Left forelimb (tissue), 1 donor: ENCODE results near the gene NHEJ1.

Source experiments
- DNase-seq: peaks from one replicate; pipeline ENCODE4 v3.0.0-alpha.2; 2018; ENCODE audit warnings: low spot score

NHEJ1 gene

DNA sequence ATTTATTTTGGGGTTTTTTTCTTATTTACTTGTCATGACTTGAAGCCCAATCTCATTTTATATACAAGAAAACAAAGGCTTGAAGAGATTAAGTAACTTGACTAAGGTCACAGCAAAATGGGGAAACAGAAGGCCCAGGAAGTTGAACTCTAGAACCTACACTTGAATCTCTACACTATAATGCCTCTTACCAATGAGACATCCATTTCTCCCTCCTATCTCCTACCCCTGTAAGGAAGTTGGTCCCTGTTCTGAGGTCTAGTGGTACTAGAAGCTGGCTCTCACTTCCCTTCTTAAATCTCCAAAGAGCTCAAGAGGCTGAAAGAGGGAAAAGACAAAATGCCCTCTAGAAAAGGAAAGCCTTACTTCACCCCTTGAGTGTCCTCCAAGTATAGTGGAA, 74.4 kb downstream of the NHEJ1 start:
- DNase-seq: no peak

DNA sequence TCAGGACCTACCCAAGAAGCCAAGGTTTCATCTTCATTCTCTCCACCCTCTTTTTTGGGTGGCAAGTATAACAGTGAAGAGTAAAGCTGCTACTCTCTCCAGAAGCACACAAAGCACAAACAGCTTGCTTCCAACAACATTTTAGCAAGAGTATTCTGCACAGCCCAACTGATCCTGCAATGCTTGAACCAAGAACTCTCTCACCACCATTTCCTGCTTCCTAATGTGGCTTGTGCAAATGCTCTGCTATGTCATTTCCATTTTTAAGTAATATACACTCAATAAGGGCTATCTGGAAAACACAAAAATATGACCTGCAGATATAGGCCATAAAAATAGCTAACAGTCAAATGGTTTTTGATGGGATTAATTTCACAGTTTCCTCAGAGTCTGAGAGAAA, 75.8 kb downstream of the NHEJ1 start:
- no peak for DNase-seq

DNA sequence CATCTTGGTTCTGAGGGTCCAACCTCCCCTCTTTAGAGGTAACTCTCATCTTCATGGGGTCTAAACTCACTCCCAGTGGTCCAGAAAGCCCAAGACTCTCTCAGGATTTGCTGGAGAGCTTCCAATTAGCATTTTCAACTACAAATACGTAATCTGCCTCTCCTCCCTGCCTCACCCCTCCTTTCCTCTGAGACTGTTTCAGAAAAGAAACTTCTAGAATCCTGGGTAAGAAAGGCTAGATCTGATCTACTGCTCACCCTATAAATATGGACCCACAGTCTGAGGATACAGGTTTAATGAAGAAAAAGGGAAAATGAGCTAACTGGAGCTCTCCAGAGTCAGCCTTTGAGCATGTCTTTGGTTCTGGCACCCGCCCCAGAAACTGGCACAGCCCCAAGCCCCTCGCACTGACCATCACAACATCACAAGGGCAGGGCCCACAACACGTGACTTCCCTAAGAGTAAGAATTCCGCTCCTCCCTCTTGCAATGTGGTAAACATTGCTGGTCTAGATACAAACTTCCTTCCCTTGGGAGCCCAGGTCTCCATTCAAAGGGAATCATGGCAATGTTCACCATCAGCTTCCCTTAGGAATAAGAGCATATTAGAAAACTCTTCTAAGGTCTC, 78.2 kb downstream of the NHEJ1 start:
- no peak for DNase-seq

DNA sequence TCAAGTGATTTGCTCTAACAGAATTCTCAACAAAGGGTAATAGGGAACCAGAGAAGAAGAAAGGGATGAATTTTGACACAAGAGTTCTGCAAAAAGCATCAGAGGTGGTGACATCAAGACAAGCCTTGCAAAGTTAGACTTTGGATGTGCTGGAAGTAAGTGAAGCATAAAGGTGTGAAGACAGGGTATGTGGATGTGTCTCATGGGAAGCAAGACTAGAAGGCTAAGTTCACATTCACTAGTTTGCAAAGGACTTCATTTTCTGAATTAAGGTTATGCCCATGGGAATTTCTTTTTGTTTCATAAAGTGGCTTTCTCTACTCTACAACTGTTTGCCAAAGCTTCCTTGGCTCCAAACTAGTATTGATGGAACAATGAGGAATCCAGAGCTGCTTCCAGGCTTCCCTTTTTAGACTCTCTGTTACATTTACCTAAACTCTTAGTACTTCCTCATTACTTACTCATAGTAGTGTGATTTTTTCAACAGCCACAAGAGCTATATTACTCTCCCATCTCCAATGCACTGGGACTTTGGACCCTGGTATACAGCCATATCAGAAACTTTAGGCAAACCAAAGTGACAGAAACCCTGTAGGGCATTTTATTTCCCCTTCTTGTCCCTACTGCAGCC, 78.8 kb downstream of the NHEJ1 start:
- DNase-seq: no peak

DNA sequence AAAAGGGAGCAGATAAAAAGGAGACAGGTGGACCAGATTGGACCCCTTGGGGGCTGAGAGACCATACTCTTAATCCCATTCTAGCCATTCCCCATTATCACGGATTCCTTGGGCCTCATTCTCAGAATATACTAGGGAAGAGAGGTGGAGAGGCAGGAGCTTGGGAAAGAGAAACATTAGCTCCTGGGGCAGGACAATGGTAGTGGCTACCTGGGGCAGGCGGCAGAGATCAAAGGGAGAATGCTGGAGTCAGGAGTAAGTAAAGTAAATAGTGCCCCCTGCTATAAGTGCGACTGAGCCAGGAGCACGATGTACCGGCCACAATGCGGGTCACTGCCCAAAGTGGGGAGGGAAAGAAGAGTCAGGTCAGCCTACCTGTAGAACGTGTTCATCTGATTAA, 79.5 kb downstream of the NHEJ1 start:
- DNase-seq: no peak

DNA sequence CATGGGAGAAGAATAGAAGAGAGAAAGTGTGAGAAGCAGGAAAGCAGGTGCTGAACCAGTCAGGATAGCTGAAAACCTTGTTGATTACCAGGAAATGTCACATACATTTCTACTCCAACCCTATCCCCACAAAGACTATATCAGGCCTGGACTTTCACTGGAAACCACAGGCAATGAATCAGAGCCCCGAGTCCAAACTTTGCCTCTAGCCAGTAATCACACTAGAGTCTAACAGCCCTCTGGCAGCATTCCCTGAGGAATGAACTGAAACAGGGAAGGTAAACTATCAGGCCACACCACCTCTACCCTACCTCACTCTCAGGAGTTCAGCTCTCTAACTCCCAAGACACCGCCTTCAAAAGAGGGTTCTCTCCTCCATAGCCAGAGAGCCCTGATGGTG, 81.2 kb downstream of the NHEJ1 start:
- no peak for DNase-seq

DNA sequence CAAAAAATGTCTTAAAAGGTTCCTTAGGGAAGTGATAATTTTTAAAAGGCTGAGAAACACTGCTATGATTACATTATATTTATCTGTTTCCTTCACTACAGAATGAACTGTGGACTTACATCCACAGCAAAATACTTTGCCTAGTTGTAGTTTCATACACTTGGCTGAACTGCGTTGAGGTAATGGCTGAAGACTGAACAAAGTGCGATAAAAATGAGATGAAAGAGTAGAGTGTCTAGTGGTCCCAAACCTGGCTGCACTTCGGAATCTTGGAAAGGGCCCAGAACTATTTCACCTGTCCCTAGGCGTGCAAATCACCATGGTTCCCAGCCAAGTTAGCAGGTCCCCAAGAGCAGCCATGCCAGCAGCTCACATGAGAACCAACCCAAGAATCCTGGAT, 81.7 kb downstream of the NHEJ1 start:
- no peak for DNase-seq

DNA sequence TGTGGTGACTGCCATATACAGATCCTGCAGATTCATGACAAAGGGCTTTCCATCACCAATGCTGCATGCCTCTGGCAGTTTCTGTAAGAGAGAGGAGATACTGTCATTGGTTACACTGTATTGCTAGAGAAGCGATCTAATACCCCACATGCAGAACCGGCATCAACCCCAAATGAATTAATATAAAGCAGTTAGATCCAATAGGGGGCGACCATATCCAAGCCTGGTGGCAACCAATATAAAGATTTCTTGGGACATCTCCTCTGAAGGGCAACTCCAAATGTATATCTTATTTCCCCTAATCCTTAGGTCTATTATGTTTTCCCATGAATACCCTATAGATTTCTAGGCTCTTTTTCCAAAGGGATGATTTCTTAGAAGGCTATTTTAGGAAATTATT, 82.5 kb downstream of the NHEJ1 start:
- DNase-seq: no peak

DNA sequence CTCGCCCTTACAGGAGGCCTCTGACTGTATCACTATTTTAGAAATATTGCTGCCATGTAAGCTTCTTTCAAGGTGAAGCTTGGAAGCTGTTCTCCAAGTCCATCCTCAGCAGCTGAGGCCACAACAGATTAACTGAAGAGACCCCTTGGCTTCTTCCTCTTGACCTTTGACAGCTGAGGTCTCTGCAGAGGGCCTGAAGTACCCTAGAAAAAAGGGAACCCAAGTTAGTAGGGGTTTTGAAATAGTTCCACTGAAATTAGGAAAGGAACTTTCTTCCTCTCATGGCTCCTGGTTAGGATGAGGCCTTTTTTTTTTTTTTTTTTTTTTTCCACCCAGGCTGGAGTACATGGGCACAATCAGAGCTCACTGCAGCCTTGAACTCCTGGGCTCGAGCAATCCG, 84.4 kb downstream of the NHEJ1 start:
- no peak for DNase-seq

DNA sequence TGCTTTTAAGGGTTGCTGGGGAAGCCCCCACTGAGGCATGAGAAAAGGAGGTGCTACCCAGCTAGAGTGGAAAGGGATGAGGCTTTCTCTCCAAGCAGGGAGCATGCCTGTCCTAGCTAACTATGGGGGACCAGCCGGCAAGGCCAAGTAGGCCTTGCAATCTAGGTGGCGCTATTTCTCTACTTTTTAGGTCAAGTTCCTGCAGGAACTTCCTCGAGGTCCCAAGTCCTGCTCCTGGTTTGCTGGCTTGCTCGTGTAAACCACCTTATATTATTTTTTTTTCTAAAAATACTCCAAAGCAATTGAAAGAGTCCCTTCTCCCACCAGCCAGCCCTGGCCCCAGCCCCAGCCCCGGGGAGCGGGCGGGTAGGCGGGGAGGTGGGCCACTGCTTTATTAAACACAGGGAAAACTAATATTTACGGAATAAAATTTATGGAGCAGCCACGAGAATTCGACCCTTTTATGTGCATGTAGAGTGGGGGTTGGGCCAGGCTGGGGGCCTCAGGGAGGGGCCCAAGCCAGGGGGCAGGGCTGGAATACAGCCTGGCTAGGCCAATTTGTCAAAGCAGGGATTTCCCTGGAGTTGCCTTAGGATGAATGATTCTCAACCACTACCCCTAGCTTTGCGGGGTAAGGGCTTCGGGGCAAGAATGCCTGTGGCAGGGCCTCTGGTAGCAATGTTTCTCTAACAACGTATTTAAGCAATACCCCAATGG, 87.0 kb downstream of the NHEJ1 start:
- no peak for DNase-seq

DNA sequence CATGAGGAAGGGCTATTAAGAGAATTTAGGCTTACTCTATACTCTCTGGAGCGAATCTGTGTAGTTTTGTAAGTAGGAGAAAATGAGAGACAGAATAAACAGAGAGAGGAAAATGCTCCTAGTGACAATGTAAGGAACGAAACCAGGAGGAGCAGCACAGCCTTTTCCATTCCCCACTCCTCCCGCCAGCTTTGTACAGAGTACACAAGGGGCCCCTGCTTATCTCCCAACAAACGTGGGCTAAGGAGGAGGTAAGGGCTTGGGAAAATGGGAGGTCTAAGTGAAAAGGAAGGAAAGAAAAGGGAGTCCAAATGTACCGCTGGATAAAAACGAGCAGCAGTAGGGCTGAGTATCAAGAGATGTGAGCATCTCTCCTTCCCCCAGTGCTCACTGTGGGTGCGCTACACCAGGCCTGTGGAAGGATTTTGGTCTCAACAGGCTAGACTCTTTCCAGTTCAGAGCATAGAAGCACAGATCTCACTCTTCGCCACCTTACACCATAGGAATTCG, 87.8 kb downstream of the NHEJ1 start:
- DNase-seq: no peak

DNA sequence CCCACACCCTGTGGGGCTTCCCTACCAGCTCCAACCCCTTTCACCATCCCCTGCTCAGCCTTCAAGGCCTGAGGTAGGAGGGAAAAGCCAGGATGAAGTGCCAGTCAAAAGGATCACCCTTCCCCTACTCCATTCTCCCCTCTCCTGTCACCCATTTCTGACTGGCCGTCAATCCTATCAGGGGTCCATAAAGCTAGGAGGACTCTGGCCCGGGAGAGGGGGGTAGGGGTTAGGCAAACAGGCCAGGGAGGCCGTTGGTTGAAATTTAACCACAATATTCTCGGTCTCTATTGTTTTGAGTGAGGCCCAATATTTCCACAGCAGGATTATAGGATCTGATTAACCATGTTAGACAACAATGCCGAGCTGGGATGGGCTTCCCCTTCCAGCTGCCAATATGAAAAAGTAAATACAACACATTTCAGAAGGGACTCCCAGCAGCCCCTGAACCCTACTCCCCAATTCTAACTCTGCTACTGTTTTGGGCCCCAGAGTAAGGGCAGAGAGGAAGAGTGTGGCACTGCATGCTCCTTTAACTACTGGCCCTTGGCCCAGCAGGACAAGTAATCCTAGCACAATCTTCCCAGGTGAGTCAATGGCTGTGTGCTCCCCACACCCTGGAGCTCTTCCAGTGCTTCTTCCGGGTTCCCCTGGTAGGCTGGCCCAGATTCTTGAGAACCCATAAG, 89.3 kb downstream of the NHEJ1 start:
- no peak for DNase-seq

DNA sequence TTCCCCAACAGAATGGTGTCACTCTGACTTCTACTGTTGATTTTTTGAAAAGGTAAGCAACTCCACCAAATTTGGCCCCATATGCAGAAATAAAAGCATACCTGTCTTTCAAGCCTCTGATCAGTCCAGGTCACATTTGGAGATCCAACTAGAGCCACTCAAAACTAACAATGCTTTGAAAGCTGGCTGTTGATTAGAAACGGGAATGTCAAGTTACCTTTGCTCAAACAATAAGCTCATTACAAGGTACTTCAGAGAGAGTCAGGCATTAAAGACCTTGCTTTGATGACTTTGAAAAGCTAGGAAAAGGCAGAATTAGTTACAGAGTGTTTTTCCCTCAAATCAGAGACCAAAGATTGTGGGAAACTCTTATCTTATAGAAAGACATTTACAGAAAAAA, 95.1 kb downstream of the NHEJ1 start:
- DNase-seq: no peak

DNA sequence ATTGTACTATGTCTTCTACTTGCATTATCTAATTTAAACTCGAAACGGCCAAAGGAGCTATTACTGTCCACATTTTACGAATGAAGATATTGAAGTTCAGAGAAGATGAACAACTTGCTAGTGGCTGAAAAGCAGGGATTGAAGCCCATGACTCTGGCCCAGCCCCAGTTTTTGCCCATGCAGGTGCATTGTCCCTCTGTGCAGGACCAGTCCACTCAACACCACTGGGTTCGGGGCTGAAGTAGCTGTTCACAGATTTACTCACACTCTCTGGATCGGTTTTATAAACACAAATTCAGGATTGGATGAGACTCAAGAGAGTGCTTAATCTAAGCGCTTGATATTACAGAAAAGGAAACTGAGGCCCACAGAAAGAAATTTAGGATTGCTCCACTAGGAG, 98.5 kb downstream of the NHEJ1 start:
- peak; percentile 52 for DNase-seq

DNA sequence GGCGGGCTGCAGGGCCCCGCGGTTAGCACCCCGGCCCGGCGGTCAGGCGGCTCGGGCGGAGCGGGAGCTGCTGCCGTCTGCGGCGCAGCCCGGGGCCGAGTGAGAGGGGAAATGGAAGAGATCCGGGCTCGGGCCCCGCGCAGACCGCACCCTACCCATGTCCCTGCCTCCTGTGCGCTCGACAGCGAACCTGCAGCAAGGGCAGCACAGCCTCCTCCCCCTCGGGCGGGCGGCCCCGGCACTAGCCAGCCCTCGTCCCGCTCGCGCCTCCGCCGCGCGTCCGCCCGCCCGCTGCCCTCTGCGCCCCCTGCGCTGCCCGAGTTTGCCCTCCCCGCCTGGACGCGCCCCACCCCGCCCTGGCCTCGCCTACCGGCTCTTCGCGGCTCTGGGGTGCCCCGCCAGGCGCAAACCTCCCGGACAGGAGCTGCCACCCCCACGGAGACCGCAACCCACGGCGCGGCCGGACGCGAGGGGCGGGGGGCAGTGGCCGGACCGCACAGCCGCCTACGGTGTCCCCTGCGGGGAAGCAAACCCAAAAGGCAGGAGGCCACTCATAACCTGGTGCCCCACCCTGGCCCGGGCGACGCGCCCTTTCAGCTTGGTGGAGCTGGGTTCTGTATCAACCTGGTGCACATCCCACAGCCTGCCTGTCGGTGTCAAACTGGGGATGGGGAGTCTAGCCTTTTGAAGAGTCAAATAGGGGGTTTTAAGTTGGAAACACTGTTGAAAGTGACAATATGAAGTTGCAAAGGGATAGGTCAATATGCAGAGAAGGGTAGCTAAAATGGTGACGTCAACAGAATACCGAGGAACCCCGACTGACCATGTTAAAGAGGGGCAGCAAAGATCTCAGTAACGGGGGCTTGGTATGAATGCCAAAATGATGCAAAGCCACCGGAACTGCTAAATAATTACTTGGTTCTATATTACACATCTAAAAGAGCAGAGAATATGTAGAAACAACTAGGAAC, 99.5 kb downstream of the NHEJ1 start, which contains the start of gene IHH:
Gene IHH (minus strand): TSS at position 101 of the 971 bp plus-strand sequence. CDS start 454 bp downstream, outside the sequence.
- DNase-seq: no peak

DNA sequence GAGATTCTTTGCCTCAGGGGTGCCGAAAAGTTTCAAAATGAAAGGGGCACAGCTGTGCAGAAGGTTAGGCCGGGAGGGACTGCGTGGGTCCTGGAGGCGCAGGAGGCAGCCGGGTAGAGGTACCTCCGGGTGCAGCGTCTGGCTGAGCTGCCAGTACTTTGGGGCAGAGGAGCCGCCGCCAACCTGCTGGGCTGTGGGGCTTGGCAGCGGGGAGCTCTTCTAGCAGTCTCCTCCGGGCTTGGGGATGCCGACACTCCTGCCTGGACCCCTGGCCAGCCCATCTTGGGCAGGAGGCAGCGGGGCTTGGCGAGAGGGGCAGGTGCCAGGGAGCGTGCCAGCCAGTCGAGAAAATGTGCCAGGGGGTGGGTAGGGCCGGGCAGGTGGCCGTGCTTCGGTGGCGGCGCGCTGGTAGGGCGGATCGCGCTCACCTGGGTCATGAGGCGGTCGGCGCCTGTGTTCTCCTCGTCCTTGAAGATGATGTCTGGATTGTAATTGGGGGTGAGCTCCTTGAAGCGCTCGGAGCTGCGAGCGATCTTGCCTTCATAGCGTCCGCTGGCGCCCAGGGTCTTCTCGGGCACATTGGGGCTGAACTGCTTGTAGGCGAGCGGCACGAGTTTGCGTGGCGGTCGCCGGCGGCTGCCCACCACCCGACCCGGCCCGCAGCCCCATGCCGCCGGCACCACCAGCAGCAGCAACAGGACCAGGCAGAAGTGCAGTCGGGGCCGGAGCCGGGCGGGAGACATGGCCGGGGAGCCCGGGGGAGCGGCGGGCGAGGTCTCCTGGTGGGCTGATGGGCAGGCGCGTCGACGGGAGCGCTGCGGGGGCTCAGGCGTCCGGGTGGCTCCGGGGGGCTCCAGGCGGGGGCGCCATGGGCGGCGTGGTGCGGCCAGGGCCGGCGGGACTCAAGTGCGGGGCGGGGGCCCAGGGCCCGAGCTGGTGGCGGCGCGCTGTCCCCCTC, 100.6 kb downstream of the NHEJ1 start:
- DNase-seq: no peak

DNA sequence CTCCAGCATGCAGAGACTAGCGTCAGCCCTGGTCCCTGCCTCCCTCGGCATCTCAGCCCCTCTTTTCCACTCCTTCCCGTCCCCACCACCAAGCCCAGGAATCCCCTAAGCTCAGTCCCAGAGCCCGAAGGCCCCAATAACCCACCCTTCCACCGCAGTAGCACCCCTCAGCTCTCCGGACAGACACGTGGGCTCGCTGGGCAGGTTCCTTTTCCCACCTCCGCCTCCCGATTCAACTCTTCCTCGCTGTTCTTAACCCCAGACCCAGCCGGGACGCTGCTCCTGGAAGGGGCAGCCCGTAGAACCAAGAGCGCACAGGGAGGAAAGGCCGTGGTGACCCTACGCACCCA, 101.3 kb downstream of the NHEJ1 start:
- no peak for DNase-seq

DNA sequence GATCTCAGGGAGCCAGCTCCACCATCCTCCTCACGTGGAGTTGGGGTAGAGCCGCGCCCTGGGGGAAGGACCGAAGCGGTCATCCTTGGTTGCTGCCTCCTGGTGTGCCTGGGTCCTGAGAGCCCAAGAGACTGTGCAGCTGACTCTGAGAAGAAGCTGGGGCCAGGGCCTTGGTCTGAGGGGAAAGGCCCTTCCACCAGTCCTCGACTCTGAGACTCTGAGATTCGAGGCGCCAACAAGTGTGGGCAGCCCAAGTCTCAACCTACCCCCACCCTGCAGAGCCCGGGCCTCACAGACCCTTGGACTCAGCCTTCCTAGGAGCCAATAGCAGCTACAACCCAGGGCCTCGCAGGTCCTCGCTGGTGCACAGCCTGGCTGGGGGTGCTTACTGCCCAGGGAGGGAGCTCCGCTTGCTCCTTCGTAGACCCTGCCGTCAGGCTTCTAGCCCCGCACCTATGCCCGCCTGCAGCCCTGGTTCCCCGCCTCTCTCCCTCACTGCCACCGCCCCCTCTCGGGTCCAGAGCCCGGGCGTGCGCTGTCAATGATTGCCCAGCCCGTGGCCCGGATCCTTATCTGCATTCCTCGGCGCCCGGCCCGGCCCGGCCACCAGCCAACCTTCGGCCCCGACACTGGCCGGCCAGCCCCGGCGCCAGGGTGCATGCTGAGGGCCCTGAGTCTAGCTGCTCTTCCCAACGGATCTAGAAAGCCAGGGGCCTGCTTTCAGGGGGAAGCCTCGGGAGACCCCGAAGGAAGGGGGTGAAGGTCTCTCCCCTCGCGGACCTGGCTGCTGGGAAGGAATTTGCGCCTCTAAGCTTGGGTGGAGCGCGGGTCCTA, 101.9 kb downstream of the NHEJ1 start:
- DNase-seq: no peak
